B cell (primary cell): ENCODE measurements around the gene KIAA1217. TPM values are rescaled to one million over a fixed set of nuclear protein-coding genes. Genes with fewer than 3 reads are reported as not detected.

Experiments
- ATAC-seq: fragments of 200-7000 bp; cut with Tn5 transposase; one replicate; pipeline ENCODE4 v1.10.0; 2021; ENCODE audit warnings: low read depth, mild to moderate bottlenecking, moderate number of reproducible peaks, moderate library complexity
- CTCF ChIA-PET: fragments of 350-600 bp; sonication (Branson Sonifier 250); formaldehyde crosslinking; loops from one replicate; lab custom pipeline; 2021; ENCODE audit warnings: antibody characterized with exemption, inconsistent platforms; lab: Charles Lee
- POLR2A ChIA-PET: fragments of 350-600 bp; sonication (Branson Sonifier 250); formaldehyde crosslinking; loops from one replicate; lab custom pipeline; 2021; ENCODE audit warnings: antibody characterized with exemption; lab: Charles Lee
- DNase-seq: peaks from one replicate; pipeline ENCODE4 v3.0.0; 2013
- H2AFZ ChIP-seq: 2 replicates; pipeline ENCODE4 v1.6.1; 2012; ENCODE audit warnings: mild to moderate bottlenecking, low read depth, low read length; ENCODE audit not compliant: insufficient read depth, poor library complexity, severe bottlenecking
- H3K27ac ChIP-seq, 2 donors: 1 replicate in 1 of 2; 2 replicates in 1 of 2; pipeline ENCODE4 v1.5.1; 2012 to 2013; ENCODE audit warnings: low read length in 2 of 2, mild to moderate bottlenecking in 2 of 2, moderate library complexity in 1 of 2
- H3K27me3 ChIP-seq, 4 experiments: fragments of 200-600 bp in 1 of 4; sonication (generic) in 1 of 4; replicated peaks in 1 of 4; 1 replicate in 2 of 4; 2 replicates in 2 of 4; pipeline versions ENCODE4 v1.6.1 to v1.7.0; 2013 to 2016; ENCODE audit warnings: low read length in 3 of 4, mild to moderate bottlenecking in 2 of 4, mixed read lengths in 1 of 4, moderate library complexity in 1 of 4; ENCODE audit not compliant: insufficient read depth in 4 of 4, control insufficient read depth in 3 of 4; ENCODE audit errors: control extremely low read depth in 1 of 4
- H3K36me3 ChIP-seq, 2 experiments: replicated peaks in 1 of 2; 1 replicate in 1 of 2; 2 replicates in 1 of 2; pipeline versions ENCODE4 v1.6.1 to v1.7.1; 2013; ENCODE audit warnings: low read length in 1 of 2; ENCODE audit not compliant: insufficient read depth in 2 of 2, control insufficient read depth in 1 of 2; ENCODE audit errors: control extremely low read depth in 1 of 2, extremely low read depth in 1 of 2
- H3K4me1 ChIP-seq, 2 donors: fragments of 200-600 bp in 1 of 2; sonication (generic) in 1 of 2; 1 replicate in 1 of 2; 2 replicates in 1 of 2; pipeline versions ENCODE4 v1.5.1 to v1.6.1; 2013 to 2017; ENCODE audit warnings: low read length in 2 of 2; ENCODE audit not compliant: control insufficient read depth in 2 of 2, insufficient read depth in 2 of 2
- H3K4me2 ChIP-seq: replicated peaks from 2 replicates; pipeline ENCODE3; 2012; ENCODE audit warnings: mild to moderate bottlenecking, low read depth, low read length; ENCODE audit not compliant: poor library complexity, severe bottlenecking
- H3K4me3 ChIP-seq, 5 experiments: fragments of 200-600 bp in 1 of 5; sonication (generic) in 1 of 5; 1 replicate in 3 of 5; 2 replicates in 2 of 5; pipeline versions ENCODE4 v1.5.1 to v1.7.0; 2011 to 2016; ENCODE audit warnings: low read length in 4 of 5, mild to moderate bottlenecking in 4 of 5, low read depth in 2 of 5, control low read depth in 1 of 5, moderate library complexity in 1 of 5; ENCODE audit not compliant: insufficient read depth in 1 of 5; ENCODE audit errors: control extremely low read depth in 1 of 5, extremely low read depth in 1 of 5
- H3K79me2 ChIP-seq: fragments of 200-600 bp; sonication (generic); one replicate; pipeline ENCODE4 v1.6.0; 2016; ENCODE audit warnings: low read length; ENCODE audit not compliant: control insufficient read depth, insufficient read depth
- H3K9ac ChIP-seq: fragments of 200-600 bp; sonication (generic); 2 replicates; pipeline ENCODE4 v1.6.1; 2017; ENCODE audit warnings: mild to moderate bottlenecking, low read length, moderate library complexity
- H3K9me3 ChIP-seq, 3 donors: one replicate each; pipeline versions ENCODE4 v1.6.1 to v1.7.1; 2013; ENCODE audit warnings: low read length in 2 of 3; ENCODE audit not compliant: control insufficient read depth in 2 of 3, insufficient read depth in 1 of 3; ENCODE audit errors: control extremely low read depth in 1 of 3
- H4K20me1 ChIP-seq: 2 replicates; pipeline ENCODE4 v1.6.0; 2012; ENCODE audit warnings: mild to moderate bottlenecking, low read length; ENCODE audit not compliant: insufficient read depth, control insufficient read depth, poor library complexity, severe bottlenecking
- H3K27ac Mint-ChIP-seq: one replicate; pipeline ENCODE4 v1.8.0; 2021; ENCODE audit warnings: mixed read lengths
- H3K27me3 Mint-ChIP-seq: one replicate; pipeline ENCODE4 v1.8.0; 2021; ENCODE audit warnings: mixed read lengths
- H3K4me1 Mint-ChIP-seq: one replicate; pipeline ENCODE4 v1.8.0; 2021; ENCODE audit warnings: mixed read lengths
- H3K4me3 Mint-ChIP-seq: one replicate; pipeline ENCODE4 v1.8.0; 2021; ENCODE audit warnings: mixed read lengths
- H3K9me3 Mint-ChIP-seq: one replicate; pipeline ENCODE4 v1.8.0; 2022; ENCODE audit warnings: mixed read lengths; ENCODE audit not compliant: insufficient read depth
- CTCF ChIP-seq: fragments of 200-600 bp; IDR thresholded peaks from one replicate; pipeline ENCODE4 v1.8.0; 2022; ENCODE audit warnings: antibody characterized with exemption, mild to moderate bottlenecking
- EZH2 ChIP-seq: IDR thresholded peaks from 2 replicates; pipeline ENCODE4 v1.6.1; 2012; ENCODE audit warnings: borderline replicate concordance, low read depth, mild to moderate bottlenecking, moderate library complexity, low read length; ENCODE audit not compliant: insufficient read depth, poor library complexity, severe bottlenecking
- WGBS: methylation state at CpG from one replicate; pipeline ENCODE4 v1.1.5; 2013; ENCODE audit warnings: missing lambda C conversion rate; ENCODE audit not compliant: insufficient coverage; 5-methylcytosine and 5-hydroxymethylcytosine counted together
- intact Hi-C: fragments of 100-400 bp; cut with micrococcal nuclease; formaldehyde crosslinking; loops from one replicate; pipeline ENCODE4 v1.10.0; 2022
- polyA plus RNA-seq: library from polyadenylated mRNA; depleted of rRNA; stranded (reverse); fragments of >200 nt; gene quantifications from 2 replicates; pipeline ENCODE4 v1.2.3, GENCODE V29; 2012
- total RNA-seq, 2 donors: library from RNA; stranded (reverse); fragments of 120-200 nt in 1 of 2; gene quantifications; 1 replicate in 1 of 2; 2 replicates in 1 of 2; pipeline versions ENCODE4 v1.2.3 to v1.2.4, GENCODE V29; 2013 to 2022

The KIAA1217 gene
- total and polyA plus RNA-seq, 2 donors (not counting 1 experiment from before 2014, with no cell fraction given) = 0.67 TPM; not detected in 1

- no peak for ATAC-seq
- Mint-ChIP-seq H3K4me3 (no peak overlapping the region), H3K9me3 (peaks cover 3% of the 10 kb centered on the region), H3K27me3 (no peaks in the 10 kb centered on the region), H3K27ac (no peak overlapping the region), H3K4me1 (no peaks in the 10 kb centered on the region)
- Histone ChIP-seq H3K9me3 (peaks cover 0 to 2% (median 0%) of the 10 kb centered on the region in 3 donors), H3K9ac (no peak overlapping the region), H2AFZ (no peak overlapping the region), H3K4me2 (no peak overlapping the region), H3K27me3 (no peaks in the 10 kb centered on the region), H3K79me2 (no peaks in the 10 kb centered on the region), H3K36me3 (no peaks in the 10 kb centered on the region), H3K27ac (no peak overlapping the region), H3K4me1 (no peaks in the 10 kb centered on the region), H3K4me3 (no peak overlapping the region), H4K20me1 (no peaks in the 10 kb centered on the region)
- CTCF ChIA-PET = no interaction called here
- POLR2A ChIA-PET = no interaction called here
- TF ChIP-seq EZH2 (no peak), CTCF (no peak)
- intact Hi-C loops = no loop called here
- 89% methylated on average over 4 of the region's 4 CpGs for WGBS
- no peak for DNase-seq
These were observed 46.5 kb upstream of the KIAA1217 start for GRCh38 chr10:24162206-24162985.

GRCh38 chr10:24163485-24163884, 45.5 kb upstream of the KIAA1217 start:
- Mint-ChIP-seq H3K4me1 (no peaks in the 10 kb centered on the region), H3K9me3 (no peaks in the 10 kb centered on the region), H3K4me3 (no peak overlapping the region), H3K27ac (no peak overlapping the region), H3K27me3 (no peaks in the 10 kb centered on the region)
- ATAC-seq = no peak
- Histone ChIP-seq H2AFZ (no peak overlapping the region), H3K27ac (no peak overlapping the region), H3K4me1 (no peaks in the 10 kb centered on the region), H3K79me2 (no peaks in the 10 kb centered on the region), H3K4me3 (no peak overlapping the region), H3K27me3 (no peaks in the 10 kb centered on the region), H3K9me3 (peaks cover 0 to 2% (median 0%) of the 10 kb centered on the region in 3 donors), H3K9ac (no peak overlapping the region), H3K36me3 (no peaks in the 10 kb centered on the region), H3K4me2 (no peak overlapping the region), H4K20me1 (no peaks in the 10 kb centered on the region)
- ChIA-PET POLR2A (no interaction called here), CTCF (no interaction called here)
- intact Hi-C loops = no loop called here
- no peak for TF ChIP-seq CTCF
- TF ChIP-seq EZH2 = no peak
- no peak for DNase-seq
- WGBS = no CpG with 5 or more reads among the region's 2 CpGs
